GM12878 (cell line): ENCODE results near the gene C16orf87. TPM values are rescaled to one million over a fixed set of nuclear protein-coding genes. Genes with fewer than 3 reads are reported as not detected.

Source experiments
- ATAC-seq: fragments of 200-7000 bp; cut with Tn5 transposase; 3 replicates; pipeline ENCODE4 v1.9.1; 2020; ENCODE audit warnings: mild to moderate bottlenecking, moderate library complexity
- BruUV-seq: library from RNA; stranded (reverse); fragments of 400-500 nt; replicated peaks from 2 replicates; lab custom pipeline; 2021; lab: Mats Ljungman, UMichigan
- CTCF ChIA-PET: fragments of 300-600 bp; sonication (Branson Sonifier 250); formaldehyde crosslinking; extraction: SDS; loops from one replicate; lab custom pipeline; 2021; ENCODE audit warnings: inconsistent platforms; lab: Yijun Ruan, JAX
- POLR2A ChIA-PET: fragments of 350-600 bp; formaldehyde crosslinking; extraction: SDS; loops from one replicate; lab custom pipeline; 2021; ENCODE audit warnings: inconsistent platforms; lab: Charles Lee
- RAD21 ChIA-PET: fragments of 300-600 bp; sonication (Branson Sonifier 250); formaldehyde crosslinking; loops from one replicate; lab custom pipeline; 2023; ENCODE audit warnings: antibody characterized with exemption; ENCODE audit not compliant: unreplicated experiment; lab: Charles Lee
- SMC1A ChIA-PET: fragments of 300-600 bp; sonication (Branson Sonifier 250); formaldehyde crosslinking; loops from one replicate; lab custom pipeline; 2023; ENCODE audit not compliant: unreplicated experiment, uncharacterized antibody; lab: Charles Lee
- DNase-seq: peaks from one replicate; pipeline ENCODE4 v3.0.0-alpha.2; 2011; ENCODE audit warnings: low read depth, low spot score
- FAIRE-seq: peaks from 3 replicates; lab custom pipeline; 2011; peaks lifted over from hg19 to GRCh38; lab: Jason Lieb, UNC
- H2AFZ ChIP-seq: 2 replicates; pipeline ENCODE4 v1.6.0; 2011; ENCODE audit warnings: low read depth, low read length, control low read depth; ENCODE audit not compliant: control insufficient read depth
- H3K27ac ChIP-seq: 2 replicates; pipeline ENCODE4 v1.5.1; 2011; ENCODE audit warnings: control low read depth; ENCODE audit not compliant: control insufficient read depth, insufficient read depth
- H3K27me3 ChIP-seq, 2 experiments: replicated peaks in 1 of 2; 2 replicates each; pipeline versions ENCODE4 v1.6.0 to v1.6.1; 2011; ENCODE audit warnings: low read length in 1 of 2; ENCODE audit not compliant: control insufficient read depth in 2 of 2, insufficient read depth in 2 of 2
- H3K36me3 ChIP-seq, 2 experiments: 2 replicates each; pipeline ENCODE4 v1.5.1; 2011; ENCODE audit warnings: low read length in 1 of 2; ENCODE audit not compliant: control insufficient read depth in 2 of 2, insufficient read depth in 2 of 2
- H3K4me1 ChIP-seq: 2 replicates; pipeline ENCODE4 v1.6.1; 2011; ENCODE audit warnings: mild to moderate bottlenecking, low read length, moderate library complexity, mixed read lengths; ENCODE audit not compliant: control insufficient read depth, insufficient read depth
- H3K4me2 ChIP-seq: 2 replicates; pipeline ENCODE4 v1.6.0; 2011; ENCODE audit warnings: control low read depth; ENCODE audit not compliant: control insufficient read depth, insufficient read depth
- H3K4me3 ChIP-seq: fragments of 200-600 bp; sonication (generic); 2 replicates; pipeline ENCODE4 v1.5.1; 2016
- H3K79me2 ChIP-seq: 2 replicates; pipeline ENCODE4 v1.6.0; 2011; ENCODE audit warnings: low read length; ENCODE audit not compliant: control insufficient read depth, insufficient read depth
- H3K9ac ChIP-seq: 2 replicates; pipeline ENCODE4 v1.8.0; 2011; ENCODE audit warnings: low read length, control low read depth, mixed read lengths; ENCODE audit not compliant: control insufficient read depth, insufficient read depth
- H3K9me3 ChIP-seq: replicated peaks from 3 replicates; pipeline ENCODE4 v1.5.1; 2011; ENCODE audit warnings: mild to moderate bottlenecking, low read length; ENCODE audit not compliant: control insufficient read depth, insufficient read depth
- H4K20me1 ChIP-seq: 2 replicates; pipeline ENCODE4 v1.6.0; 2011; ENCODE audit not compliant: control insufficient read depth, insufficient read depth
- BCL3 ChIP-seq: IDR thresholded peaks from 2 replicates; pipeline ENCODE4 v1.6.1; 2011; ENCODE audit warnings: borderline replicate concordance, low read depth, mild to moderate bottlenecking, moderate library complexity, low read length; ENCODE audit not compliant: insufficient read depth, poor library complexity, severe bottlenecking
- BHLHE40 ChIP-seq, 2 experiments: fragments of 450-650 bp in 1 of 2; IDR thresholded peaks; 2 replicates each; pipeline ENCODE4 v1.6.1; 2011 to 2017; ENCODE audit warnings: low read depth in 2 of 2, borderline replicate concordance in 1 of 2, improper control_type of control experiment in 1 of 2, low read length in 1 of 2, mild to moderate bottlenecking in 1 of 2
- CBX5 ChIP-seq: sonication (generic); IDR thresholded peaks from 2 replicates; pipeline ENCODE4 v1.6.1; 2016; ENCODE audit warnings: low read depth, moderate library complexity, mild to moderate bottlenecking, inconsistent platforms
- SIN3A ChIP-seq: IDR thresholded peaks from 2 replicates; pipeline ENCODE4 v1.6.1; 2012; ENCODE audit warnings: low read depth, low read length, improper control_type of control experiment
- ZNF687 ChIP-seq: fragments of 450-650 bp; IDR thresholded peaks from 2 replicates; pipeline ENCODE4 v1.6.1; 2017; ENCODE audit warnings: mild to moderate bottlenecking, moderate library complexity
- ZSCAN29 ChIP-seq: fragments of 450-650 bp; IDR thresholded peaks from 2 replicates; pipeline ENCODE4 v1.6.1; 2017; ENCODE audit warnings: mild to moderate bottlenecking, moderate library complexity
- WGBS: methylation state at CpG from one replicate; pipeline ENCODE4 v1.1.6; 2016; ENCODE audit warnings: low lambda C conversion rate; ENCODE audit not compliant: insufficient replicate concordance, insufficient coverage; ENCODE audit errors: missing lambda C conversion rate; 5-methylcytosine and 5-hydroxymethylcytosine counted together
- in situ Hi-C: fragments of 300-500 bp; cut with MboI; formaldehyde crosslinking; loops from 9 replicates; pipeline ENCODE4 v1.14.3; 2018; ENCODE audit warnings: mixed read lengths
- intact Hi-C: fragments of 100-400 bp; cut with micrococcal nuclease; formaldehyde crosslinking; loops from one replicate; pipeline ENCODE4 v1.14.2; 2022; ENCODE audit not compliant: unreplicated experiment
- polyA plus RNA-seq, 11 experiments: library from polyadenylated mRNA; depleted of rRNA in 4 of 11; unstranded in 6 of 11; stranded (reverse) in 5 of 11; fragments of >200 nt; fragmentation: Nextera tagmentation in 4 of 11; fragmentation: Illumina TruSeq in 1 of 11; extraction: Ambion mirVana in 4 of 11; extraction: Trizol in 1 of 11; gene quantifications; 1 replicate in 1 of 11; 2 replicates in 10 of 11; pipeline versions ENCODE4 v1.2.1 to v1.2.3, GENCODE V29; 2011 to 2016; ENCODE audit warnings: inconsistent platforms in 2 of 11, missing spikeins in 2 of 11, low read depth in 1 of 11
- total RNA-seq, 4 experiments: library from RNA; depleted of rRNA in 3 of 4; stranded (reverse); fragments of >200 nt in 3 of 4; fragmentation: Illumina TruSeq in 1 of 4; extraction: Trizol in 1 of 4; gene quantifications; 2 replicates each; pipeline versions ENCODE4 v1.2.1 to v1.2.3, GENCODE V29; 2013 to 2021
- TF ChIP-seq, protein P1 (sequence below): fragments of 450-650 bp; formaldehyde crosslinking; IDR thresholded peaks from 2 replicates; pipeline ENCODE4 v1.4.0; 2022; ENCODE audit warnings: mild to moderate bottlenecking, moderate library complexity

C16orf87 gene
- total and polyA plus RNA-seq, 10 of the 15 experiments (the other 5 are each of a cell fraction or from before 2014, with no cell fraction given), result 18.4 to 72.6 (median 31.0) TPM

DNA sequence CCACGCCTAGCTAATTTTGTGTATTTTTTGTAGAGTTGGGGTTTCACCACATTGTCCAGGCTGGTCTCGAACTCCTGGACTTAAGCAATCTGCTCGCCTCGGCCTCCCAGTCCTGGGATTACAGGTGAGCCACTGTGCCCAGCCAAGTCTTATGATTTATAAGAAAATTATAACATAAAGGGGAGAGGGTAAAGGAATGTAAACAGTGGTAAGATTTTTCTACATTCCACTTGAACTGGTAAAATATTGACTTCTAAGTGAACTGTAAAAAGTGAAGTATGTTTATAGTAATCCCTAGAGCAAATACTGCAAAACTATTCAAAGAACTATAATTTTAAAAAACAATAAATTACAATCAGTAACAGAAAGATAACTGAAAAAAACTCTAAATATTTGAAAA is 33.5 kb downstream of the C16orf87 start:
- Histone ChIP-seq H3K79me2 (peaks cover 1% of the 10 kb centered on the region), H2AFZ (no peak overlapping the region), H3K4me2 (no peak overlapping the region), H3K9me3 (peaks cover 6% of the 10 kb centered on the region; the same call in 2 of the 3 replicates), H4K20me1 (no peaks in the 10 kb centered on the region), H3K36me3 (peaks cover 0 to 7% of the 10 kb centered on the region in 2 experiments; a peak in 2 of 4 replicates), H3K27me3 (no peaks in the 10 kb centered on the region), H3K4me1 (no peaks in the 10 kb centered on the region), H3K9ac (no peak overlapping the region), H3K27ac (no peak overlapping the region), H3K4me3 (no peak overlapping the region)
- no TSS peak for BruUV-seq
- ATAC-seq, result no peak
- POLR2A ChIA-PET, result no interaction called here
- intact Hi-C loops (no loop called here), in situ Hi-C loops (no loop called here)
- no peak for TF ChIP-seq BCL3
- TF ChIP-seq SIN3A, result no peak
- TF ChIP-seq ZNF687, result no peak
- no peak for TF ChIP-seq CBX5
- no peak for TF ChIP-seq ZSCAN29
- no peak for TF ChIP-seq BHLHE40 (IDR thresholded peaks at IDR 0.05; ENCODE audit: borderline replicate concordance in 1 of 2, low read depth in 2 of 2, low read length in 1 of 2)
- TF ChIP-seq, protein P1, sequence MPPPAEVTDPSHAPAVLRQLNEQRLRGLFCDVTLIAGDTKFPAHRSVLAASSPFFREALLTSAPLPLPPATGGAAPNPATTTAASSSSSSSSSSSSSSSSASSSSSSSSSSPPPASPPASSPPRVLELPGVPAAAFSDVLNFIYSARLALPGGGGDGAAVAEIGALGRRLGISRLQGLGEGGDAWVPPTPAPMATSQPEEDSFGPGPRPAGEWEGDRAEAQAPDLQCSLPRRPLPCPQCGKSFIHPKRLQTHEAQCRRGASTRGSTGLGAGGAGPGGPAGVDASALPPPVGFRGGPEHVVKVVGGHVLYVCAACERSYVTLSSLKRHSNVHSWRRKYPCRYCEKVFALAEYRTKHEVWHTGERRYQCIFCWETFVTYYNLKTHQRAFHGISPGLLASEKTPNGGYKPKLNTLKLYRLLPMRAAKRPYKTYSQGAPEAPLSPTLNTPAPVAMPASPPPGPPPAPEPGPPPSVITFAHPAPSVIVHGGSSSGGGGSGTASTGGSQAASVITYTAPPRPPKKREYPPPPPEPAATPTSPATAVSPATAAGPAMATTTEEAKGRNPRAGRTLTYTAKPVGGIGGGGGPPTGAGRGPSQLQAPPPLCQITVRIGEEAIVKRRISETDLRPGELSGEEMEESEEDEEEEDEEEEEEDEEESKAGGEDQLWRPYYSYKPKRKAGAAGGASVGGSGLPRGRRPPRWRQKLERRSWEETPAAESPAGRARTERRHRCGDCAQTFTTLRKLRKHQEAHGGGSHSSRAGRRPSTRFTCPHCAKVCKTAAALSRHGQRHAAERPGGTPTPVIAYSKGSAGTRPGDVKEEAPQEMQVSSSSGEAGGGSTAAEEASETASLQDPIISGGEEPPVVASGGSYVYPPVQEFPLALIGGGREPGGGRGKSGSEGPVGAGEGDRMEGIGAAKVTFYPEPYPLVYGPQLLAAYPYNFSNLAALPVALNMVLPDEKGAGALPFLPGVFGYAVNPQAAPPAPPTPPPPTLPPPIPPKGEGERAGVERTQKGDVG (CRISPR knock-in tag), result no peak
- DNase-seq, result no peak
- RAD21 ChIA-PET, result interaction anchor here (2.1 kb wide), 1 partner anchor 106 kb away, joined by 6 read pairs; no protein-coding TSS in a partner anchor
- WGBS, result 95% methylated on average over 4 of the region's 4 CpGs
- SMC1A ChIA-PET, result interaction anchor here (5.9 to 6.2 kb wide), 2 partner anchors 106 to 122 kb away, joined by 49 to 70 read pairs; partner anchors contain the start of gene ORC6
- CTCF ChIA-PET, result interaction anchor here (4.7 to 6.3 kb wide), 2 partner anchors 106 to 122 kb away, joined by 44 to 112 read pairs; partner anchors contain the start of gene ORC6
- FAIRE-seq, result no peak
